Embryonic facial prominence (tissue), 1 donor: Measurements from ENCODE around the gene COL26A1.
"Not testable (repeated sequence)": the region's sequence is repeated elsewhere in the genome, so short reads cannot be mapped to it uniquely, and the experiment has no call there.

Source experiments
- DNase-seq: peaks from one replicate; pipeline ENCODE4 v3.0.0-alpha.2; 2016; ENCODE audit errors: extremely low spot score

Gene COL26A1

DNA sequence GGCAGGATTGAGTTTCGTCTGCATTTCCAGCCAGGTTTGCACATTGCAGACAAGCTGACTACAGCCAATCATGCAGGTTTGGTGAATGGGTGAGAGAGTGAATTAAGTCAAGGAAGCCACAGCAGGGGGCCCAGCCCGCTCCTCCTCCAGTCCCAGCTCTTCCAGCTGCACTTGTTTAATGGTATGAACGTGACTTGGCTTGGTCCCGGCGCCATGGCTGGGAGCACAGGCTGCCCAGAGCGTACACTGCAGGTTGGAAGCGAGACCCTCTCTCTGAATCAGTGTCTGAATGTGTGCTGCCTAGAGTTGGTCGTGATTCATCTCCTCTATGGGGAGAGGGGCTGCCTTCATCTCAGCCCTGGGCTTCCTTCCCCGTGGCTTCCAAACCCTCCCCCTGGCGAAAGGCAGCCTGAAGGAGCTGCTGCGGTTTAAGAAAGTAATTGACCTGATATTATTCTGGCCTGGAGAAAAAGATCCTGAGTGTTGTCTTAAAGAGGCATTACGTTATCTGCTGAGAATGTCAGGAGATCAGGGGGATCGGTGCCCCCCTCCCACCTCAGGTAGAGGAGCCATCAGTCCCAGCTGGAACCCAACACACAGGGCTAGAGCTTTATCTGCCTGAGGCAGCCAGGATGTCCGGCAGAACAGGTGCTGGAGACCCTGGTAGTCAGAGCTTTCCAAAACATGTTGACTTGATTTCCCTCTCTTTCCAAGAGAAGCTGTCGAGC is 132.1 kb downstream of the COL26A1 start:
- peak; percentile 22 for DNase-seq

DNA sequence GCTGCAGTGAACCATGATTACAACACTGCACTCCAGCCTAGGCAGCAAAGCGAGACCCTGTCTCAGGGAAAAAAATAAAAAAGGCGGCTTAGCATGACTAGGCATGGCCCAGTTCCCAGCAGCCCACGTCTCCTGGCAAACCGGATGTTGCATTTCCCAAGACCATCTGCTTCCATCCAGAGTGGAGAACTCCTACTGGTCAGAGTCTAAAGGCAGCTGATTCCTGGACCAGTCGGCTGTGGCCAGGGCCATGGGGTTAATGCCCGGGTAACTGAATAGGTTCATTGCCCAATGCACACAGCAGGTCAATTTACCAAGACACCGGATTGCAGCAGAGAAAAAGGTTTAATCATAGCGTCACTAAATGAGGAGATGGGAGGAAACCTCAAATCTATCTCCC is 133.3 kb downstream of the COL26A1 start:
- DNase-seq, result no peak

DNA sequence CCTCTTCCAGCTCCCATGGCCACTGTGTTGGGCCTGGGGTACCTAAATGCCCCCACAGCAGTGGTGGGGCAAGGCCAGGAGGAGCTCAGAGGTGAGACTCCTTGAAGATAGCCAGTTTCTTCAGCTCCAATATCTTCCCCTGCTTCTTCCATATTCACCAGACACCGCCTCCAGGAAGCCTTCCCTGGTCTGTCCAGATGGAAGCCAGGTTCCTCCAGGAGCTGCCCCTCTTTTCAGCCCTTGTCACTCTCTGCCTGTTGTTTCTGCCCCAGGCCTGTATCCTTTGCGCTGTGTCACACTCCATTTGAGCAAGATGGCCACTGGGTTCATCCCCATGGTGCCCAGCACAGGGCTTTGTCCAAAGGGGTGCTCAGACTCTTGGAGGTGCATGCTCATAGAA is 138.7 kb downstream of the COL26A1 start:
- no peak for DNase-seq

DNA sequence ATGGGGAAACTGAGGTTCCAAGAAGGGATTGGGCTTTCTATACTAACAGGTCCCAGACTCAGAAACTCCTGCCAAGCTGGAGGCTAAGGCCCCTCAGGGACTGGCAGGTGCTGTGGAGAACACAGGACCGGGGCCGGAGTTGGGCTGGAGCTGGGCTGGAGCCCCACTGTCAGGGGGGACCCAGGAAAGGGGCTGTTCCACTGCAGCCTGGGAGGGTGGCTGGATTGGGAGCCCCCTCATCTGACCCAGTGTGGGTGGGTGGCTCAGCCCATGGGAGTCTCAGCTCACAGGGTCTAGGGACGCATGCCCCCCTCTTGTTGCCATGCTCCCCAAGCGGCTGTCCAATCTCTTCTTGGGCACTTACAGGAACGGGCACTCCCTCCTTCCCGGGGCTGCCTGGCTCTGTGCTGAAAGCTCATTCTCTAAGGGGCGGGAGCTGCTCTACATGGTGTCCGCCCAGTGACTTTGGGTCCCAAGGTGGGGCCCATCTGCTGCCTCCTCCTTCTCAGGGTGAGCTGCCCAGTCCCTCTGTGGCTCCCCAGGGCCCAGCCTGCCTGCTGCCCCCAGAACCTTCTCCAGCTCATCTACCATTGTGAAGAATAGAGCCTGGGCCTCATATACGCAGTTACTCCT is 139.9 kb downstream of the COL26A1 start:
- no peak for DNase-seq

DNA sequence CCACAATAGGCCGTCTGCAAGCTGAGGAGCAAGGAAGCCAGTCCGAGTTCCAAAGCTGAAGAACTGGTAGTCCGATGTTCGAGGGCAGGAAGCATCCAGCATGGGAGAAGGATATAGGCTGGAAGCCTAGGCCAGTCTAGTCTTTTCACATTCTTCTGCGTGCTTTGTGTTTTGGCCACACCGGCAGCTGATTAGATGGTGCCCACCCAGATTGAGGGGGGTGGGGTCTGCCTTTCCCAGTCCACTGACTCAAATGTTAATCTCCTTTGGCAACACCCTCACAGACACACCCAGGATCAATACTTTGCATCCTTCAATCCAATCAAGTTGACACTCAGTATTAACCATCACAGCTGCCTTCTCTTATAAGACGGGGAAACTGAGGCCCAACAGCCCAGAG is 142.8 kb downstream of the COL26A1 start:
- not testable (repeated sequence) for DNase-seq

DNA sequence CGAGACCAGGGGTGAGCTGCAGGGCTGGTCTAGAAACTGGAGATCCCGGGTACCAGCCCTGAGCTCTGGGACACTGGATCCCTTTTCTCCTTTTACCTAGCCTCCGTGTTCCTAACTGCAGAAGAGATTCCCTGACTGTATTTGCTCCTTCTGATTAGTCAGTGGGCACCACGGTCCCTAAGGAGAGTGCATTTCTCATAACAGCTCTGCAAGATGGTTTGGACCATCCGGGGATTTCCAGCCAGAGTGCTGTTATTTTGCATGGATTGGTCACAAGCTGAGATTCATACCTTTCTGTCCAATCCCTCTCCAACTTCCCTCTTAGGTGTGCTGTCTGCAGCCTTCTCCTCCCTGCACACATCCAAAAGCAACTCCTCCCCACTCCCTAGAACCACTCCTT is 143.9 kb downstream of the COL26A1 start:
- DNase-seq, result no peak

DNA sequence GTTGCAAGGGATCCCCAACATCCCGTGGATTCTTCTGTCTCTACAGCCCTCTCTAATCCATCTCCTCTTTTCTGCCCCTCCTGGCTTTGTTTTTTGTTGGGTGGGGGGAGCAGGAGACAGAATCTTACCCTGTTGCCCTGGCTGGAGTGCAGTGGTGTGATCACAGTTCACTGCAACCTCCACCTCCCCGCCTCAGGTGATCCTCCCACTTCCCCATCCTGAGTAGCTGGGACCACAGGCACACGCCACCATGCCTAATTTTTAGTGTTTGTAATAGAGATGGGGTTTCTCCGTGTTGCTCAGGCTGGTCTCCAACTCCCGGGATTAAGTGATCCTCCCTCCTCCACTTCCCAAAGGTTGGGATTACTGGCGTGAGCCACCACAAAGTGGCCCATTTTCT is 144.7 kb downstream of the COL26A1 start:
- DNase-seq, result no peak

DNA sequence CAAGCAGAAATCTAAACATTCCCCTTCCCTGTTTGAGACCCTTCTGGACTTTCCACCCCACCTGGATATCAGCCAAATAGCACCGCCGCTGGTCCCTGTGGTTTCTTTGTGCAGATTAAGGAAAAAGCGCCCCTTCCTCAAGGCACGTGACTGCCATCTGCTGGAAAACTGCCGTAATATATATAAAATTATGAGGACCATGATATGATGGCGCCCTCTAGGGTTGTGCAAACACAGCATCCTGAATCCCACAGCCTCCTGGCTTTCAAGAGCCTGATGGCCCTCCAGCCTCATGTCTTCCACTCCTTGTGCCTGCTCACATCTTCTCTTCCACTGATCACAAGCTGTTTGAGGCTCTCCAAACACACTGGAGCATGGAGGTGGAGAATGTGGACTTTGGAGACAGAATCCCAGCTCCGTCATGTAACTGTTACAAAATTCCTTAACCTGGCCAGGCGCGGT is 145.1 kb downstream of the COL26A1 start:
- peak; percentile 81 for DNase-seq

DNA sequence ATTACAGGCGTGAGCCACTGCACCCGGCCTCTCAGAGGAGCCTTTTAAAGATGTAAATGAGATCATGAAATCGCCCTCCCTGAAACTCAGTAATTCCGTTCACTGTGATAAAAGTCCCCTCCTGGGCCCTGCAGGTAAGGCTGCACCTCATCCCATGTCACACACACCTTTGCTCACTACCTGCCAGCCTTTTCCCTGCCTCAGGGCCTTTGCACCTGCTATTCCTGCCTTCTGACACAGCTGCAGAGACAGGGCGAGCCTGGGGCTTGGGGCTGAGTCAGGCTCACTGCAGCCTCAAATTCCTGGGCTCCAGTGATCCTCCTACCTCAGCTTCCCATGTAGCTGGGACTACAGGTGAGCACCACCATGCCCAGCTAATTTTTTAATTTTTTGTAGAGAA is 147.6 kb downstream of the COL26A1 start:
- DNase-seq, result no peak

DNA sequence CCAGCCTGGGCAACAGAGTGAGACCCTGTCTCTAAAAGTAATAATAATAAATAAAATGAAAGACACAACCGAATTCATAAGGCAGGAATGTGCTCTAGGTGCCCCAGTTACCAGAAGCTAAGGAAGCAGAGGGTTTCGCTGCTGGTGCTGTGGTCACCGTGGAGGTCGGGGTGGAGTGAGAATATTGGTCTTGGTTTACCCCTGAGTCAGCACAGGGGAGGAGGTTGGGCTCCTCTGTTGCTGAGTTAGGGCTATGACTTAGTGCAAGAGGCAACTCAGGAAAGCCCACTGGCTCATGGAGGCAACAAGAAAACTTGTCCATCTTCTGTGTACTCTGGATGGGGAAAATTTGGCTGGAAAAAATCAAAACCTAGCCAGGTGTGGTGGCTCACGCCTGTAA is 149.3 kb downstream of the COL26A1 start:
- no peak for DNase-seq

DNA sequence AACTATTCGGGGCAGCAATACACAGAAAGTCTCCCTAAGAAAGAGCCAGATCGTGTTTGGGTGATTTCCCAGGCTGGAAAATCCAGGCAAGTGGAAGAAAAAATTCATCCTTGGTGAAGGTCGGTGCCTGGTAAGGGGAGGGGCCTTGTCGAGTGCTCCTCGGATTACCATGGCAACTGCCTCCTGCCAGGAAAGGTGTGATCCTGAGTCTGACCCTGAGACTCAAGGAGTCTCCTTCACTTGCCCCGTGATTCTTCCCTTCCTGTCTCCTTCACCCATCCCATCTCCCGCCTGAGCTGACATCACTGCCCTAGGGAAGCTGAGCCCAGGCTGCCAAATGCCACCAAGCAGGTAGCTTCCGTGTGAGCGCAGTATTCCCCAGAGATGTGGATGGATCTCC is 154.2 kb downstream of the COL26A1 start:
- no peak for DNase-seq

DNA sequence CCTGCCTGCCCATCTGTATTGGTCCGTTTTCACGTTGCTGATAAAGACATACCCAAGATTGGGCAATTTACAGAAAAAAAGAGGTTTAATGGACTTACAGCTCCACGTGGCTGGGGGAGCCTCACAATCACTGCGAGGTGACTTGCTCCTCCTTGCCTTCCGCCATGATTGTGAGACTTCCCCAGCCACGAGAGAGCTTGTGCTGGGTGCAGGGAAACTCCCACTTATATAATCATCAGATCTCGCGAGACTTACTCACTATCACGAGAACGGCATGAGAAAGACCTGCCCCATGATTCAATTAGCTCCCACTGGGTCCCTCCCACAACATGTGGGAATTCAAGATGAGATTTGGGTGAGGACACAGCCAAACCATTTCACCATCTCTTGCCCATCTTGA is 154.6 kb downstream of the COL26A1 start:
- DNase-seq, result no peak

DNA sequence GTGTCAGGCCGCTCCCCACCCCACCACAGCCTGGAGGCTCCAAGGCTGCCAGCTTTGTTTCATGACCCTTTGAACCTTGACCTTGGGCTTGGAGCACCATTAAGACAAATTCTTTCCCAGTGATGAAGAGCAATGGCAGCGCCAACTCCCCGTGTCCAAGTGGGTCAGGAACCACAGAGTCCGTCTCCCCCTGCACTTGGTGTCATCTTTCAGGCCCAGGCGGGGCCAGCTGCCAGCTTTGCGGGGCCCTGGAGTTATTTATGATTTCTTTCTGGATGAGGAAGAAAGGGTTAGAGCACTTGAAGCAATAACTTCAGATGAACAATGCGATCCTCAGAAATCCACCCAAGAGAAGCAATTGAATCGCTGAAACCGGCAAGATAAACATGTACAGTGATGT is 155.7 kb downstream of the COL26A1 start:
- no peak for DNase-seq

DNA sequence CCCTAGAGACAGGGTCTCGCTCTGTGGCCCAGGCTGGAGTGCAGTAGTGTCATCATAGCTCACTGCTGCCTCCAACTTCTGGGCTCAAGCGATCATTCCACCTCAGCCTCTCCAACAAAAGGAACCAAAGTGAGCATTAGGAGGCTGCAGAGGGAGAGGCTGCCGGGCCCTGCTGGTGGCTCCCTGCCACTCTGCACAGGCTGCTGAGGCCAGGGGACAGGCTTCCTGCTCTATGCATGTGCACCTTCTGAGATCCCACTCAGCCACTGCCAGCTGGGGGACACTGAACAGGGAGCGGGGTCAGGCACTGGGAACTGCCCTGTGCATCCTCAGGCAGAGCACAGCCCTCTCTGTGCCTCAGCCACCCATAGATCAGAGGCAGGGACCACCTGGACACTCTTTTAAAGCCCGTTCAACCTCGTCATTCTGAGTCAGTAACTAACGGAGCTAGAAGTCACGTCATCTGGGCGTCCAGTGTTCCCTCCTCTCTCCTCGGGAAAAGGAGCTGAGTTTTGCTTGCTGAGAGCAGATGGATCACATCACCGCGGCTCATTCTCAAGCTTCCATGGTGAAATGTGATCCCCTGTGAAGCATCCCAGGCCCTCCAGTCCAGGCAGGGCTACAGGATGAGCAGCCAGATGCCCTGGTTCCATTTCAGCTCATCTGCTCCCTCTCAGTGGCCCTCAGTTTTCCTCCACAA is 156.8 kb downstream of the COL26A1 start:
- DNase-seq, result no peak

DNA sequence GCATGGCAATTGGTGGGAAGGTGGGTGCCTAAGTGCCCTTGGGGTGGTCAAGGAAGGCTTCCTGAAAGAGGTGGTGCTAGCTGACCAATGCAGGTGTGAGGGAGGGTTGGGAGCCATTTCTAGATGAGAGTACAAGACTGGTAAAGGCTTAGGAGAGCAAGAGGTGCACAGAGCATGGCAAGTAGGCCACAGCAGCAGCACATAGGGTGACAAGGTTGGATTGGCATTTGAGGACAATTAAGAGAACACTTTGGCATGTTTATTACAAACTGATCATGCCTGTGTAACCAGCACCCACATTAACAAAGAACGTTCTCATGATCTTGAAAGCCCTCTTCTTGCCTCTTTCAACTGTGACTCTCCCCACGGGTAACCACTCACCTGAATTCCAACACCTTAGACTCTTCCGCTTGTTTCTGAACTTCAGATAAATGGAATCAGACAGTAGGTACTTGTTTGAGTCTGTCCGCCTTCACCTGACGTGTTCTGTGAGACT is 158.8 kb downstream of the COL26A1 start:
- no peak for DNase-seq

DNA sequence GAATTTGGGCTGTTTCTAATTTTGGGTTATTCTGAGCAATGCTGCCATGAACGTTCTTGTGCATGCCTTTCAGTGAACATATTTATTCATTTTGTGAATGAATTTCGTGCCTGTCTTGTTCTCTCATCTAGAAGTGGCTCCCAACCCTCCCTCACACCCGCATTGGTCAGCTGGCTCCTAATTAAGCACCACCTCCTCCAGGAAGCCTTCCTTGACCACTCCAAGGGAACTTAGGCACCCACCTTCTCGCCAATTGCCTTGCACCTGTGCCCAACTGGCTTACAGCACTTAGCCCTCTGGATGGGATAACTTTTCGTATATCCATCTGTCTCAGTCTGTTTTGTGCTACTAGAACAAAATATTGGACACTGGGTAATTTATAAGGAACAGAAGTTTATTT is 159.3 kb downstream of the COL26A1 start:
- DNase-seq, result no peak

DNA sequence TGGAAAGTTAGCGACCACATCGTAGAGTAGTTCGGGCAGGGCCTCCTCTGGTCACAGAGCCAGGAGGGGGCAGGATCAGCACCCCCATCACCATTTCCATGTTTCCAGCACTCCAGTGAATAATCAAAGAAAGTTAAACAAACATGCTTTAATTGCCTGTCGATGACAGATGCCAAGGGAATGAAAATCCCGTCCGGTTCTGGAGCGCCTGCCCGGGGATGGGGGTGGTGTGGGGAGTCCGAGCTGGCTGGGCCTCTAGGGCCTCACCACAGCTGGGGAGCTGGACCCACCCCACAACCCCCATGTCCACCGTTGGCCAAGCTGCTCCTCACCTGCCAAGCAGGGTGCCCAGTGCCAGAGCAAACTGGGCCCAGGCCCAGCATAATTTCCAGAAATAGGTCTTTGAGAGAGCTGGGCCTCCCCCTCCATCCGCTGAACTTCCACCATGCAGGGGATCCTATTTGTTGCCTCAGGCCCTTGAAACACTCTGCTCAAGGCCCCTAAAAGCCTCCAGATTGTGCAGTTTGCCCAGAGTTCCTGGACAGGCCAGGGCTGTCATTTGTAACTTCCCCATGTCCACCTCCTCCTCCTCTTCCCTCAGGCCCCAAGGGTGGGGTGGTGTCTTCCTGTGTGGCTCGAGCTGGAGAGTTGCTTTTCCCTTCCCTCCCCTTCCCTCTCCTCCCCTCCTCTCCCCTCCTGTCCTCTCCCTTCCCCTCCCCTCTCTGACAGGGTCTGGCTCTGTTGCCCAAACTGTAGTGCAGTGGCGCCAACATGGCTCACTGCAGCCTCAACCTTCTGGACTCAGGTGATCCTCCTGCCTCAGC is 165.4 kb downstream of the COL26A1 start:
- DNase-seq, result no peak

DNA sequence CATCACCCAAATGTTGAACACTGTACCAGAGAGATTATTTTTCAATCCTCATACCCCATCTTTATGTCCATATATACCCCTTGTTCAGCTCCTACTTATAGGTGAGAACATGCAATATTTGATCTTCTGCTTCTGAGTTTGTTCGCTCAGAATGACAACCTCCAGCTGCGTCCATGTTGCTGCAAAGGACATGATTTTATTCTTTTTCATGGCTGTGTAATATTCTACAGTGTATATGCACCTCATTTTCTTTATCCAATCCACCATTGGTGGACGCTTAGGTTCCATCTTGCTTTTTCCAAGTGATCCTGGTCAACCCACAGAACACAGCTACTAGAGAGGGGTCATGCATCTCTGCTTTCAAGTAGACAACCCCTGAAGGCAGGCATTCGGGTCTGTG is 166.9 kb downstream of the COL26A1 start:
- DNase-seq, result no peak

DNA sequence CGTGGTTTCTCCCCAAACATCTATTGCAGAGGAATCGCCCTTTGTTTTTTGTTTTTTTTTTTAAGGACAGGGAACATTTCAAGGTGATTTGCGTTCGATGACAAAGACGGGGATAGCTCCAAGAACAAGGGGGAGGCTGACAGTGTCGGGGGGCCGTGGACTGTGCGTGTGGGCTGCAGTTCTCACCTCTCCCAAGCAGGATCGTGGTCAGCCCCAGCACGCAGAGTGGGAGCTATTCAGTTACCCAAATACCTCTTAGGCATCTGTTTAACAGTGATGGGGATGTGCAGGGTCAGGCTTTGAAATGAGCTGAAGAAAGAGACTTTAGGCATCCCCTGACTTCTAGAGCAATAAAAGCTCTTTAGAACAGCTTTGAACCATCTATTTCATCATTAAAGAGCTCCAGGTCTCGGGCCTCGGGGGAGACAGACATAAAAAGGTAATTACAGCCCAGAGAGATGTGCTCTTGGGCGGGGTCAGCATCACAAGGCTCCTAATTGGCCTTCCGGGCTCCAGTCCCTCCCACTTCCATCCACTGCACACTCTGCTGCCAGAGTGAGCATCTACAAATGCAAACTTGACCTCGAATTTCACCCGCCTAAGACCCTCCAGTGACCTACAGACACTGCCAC is 169.2 kb downstream of the COL26A1 start:
- no peak for DNase-seq

DNA sequence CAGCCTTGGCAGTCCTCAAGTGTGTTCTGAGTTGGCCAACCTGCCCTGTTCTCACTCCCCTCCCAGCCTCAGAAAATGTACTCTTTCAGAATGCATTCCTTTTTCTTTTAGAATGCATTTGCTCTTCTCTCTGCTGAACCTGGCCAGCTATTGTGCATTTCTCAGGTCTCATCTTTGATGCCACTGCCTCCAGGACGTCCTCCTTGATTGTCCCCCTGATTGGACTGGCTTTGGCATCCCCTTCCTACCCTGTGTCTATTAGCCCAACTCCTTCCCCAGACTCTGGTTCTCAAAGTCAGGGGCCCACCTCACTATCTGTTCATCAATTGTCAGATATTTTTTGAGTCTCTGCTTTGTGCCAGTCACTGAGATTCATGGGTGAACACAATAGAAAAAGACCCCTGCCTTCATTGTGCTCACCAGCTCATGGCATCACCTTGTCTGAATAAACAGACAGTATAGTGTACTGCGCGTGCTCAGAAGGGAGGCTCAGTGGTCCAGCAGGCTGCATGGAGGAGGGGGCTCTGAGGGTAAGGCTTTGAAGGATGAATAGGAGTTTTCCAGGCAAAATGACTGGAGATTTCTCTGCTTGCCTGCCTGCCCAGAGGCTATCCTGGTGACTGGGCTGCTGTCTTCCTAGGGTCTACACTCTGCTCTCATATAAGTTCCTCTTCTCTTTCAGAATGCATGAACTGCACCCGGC is 169.9 kb downstream of the COL26A1 start:
- no peak for DNase-seq

DNA sequence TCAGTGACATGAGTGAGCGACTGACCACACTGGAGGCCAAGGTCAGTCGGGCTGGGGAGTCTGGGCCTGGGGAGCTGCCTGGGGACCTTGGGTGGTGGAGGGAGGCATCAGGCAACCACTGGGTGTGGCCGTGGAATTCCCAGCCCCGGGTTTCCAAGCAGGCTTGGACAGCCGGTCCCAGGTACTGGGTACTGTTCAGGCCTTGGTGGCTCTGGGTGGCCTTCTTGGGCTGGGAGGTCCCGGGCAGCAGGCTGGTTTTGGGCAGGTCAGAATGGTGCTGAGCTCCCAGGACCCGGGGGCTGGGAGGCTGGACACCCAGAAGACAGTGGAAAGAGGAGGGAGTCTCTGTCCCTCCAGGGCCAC is 170.4 kb downstream of the COL26A1 start:
- no peak for DNase-seq
